A549 treated with Mapracorat at 1 μM for 4 hours (cell line): ENCODE data around the gene TAB2. TPM values are rescaled to one million over a fixed set of nuclear protein-coding genes. Genes with fewer than 3 reads are reported as not detected.

ENCODE experiments used
- total RNA-seq: library from RNA; stranded (reverse); fragments of 200-300 nt; extraction: Qiagen RNA extraction; gene quantifications from 5 replicates; pipeline ENCODE4 v1.2.3, GENCODE V29; 2022

Gene TAB2
- 22.8 to 31.3 TPM (median 26.2 TPM) in 5 replicates for total RNA-seq

GRCh38 chr6:149317644-149318571, at the start of gene TAB2:
Gene TAB2, plus strand, starts transcription at chr6:149317712. Its CDS starts 52,286 bp downstream, at chr6:149369998.

GRCh38 chr6:149400050-149400449, 82.5 kb downstream of the TAB2 start, which contains the start of gene SUMO4:
Gene SUMO4, plus strand, starts transcription at chr6:149400262. Its CDS starts 130 bp downstream, at chr6:149400392.

Other genes starting within 250 kb of the TAB2 start
- not detected in 5 replicates for gene SUMO4, start 82.5 kb downstream of the TAB2 start, total RNA-seq
- gene ZC3H12D, start 167.3 kb downstream of the TAB2 start, total RNA-seq: 0.02 to 0.12 TPM (median 0.06 TPM) in 4 of 5 replicates, not detected in the other
- 10.7 to 18.6 TPM (median 13.3 TPM) in 5 replicates for gene PPIL4, start 228.3 kb downstream of the TAB2 start, total RNA-seq
- 24.2 to 31.0 TPM (median 26.6 TPM) in 5 replicates for gene GINM1, start 248.7 kb downstream of the TAB2 start, total RNA-seq